ENCODE data around the gene IMPDH1.
A peak's percentile ranks its signal among the peaks of the same experiment; 100 is the strongest.
"Not testable (repeated sequence)": the region's sequence is repeated elsewhere in the genome, so short reads cannot be mapped to it uniquely, and the experiment has no call there.

Gene IMPDH1

GRCh38 chr7:128409596-128410450, at the start of gene IMPDH1:
TSS of gene IMPDH1 (minus strand) at chr7:128409982. CDS start at chr7:128409901, 81 bp downstream.
- H3K27me3 Mint-ChIP-seq = peaks cover 11% of the 10 kb centered on the region
- peaks cover 37% of the 10 kb centered on the region for H3K4me1 Mint-ChIP-seq
- DNase-seq = peak; percentile 76 to 86
- ATAC-seq = peak; percentile 87
- H3K27ac Mint-ChIP-seq = peak within 1 kb of the TSS in 1 of 2 donors; percentile 90
- H3K4me3 Mint-ChIP-seq = peak within 1 kb of the TSS; percentile 88 to 96
- H3K9me3 Mint-ChIP-seq = no peaks in the 10 kb centered on the region

- Mint-ChIP-seq H3K4me1 (peaks cover 51% of the 10 kb centered on the region), H3K4me3 (peak overlapping the region; percentile 64 to 97), H3K27me3 (no peaks in the 10 kb centered on the region), H3K27ac (peak overlapping the region in 1 of 2 donors; percentile 71), H3K9me3 (no peaks in the 10 kb centered on the region)
- DNase-seq (peak; percentile 62 to 77), ATAC-seq (no peak)
These were observed 49.7 kb upstream of the IMPDH1 start for GRCh38 chr7:128459394-128459878.

- Mint-ChIP-seq H3K27me3 (no peaks in the 10 kb centered on the region), H3K4me1 (peaks cover 55% of the 10 kb centered on the region), H3K4me3 (peak overlapping the region; percentile 97 to 99), H3K9me3 (no peaks in the 10 kb centered on the region), H3K27ac (peak overlapping the region; percentile 91 to 94)
- ATAC-seq = peak; percentile 79
- DNase-seq = peak; percentile 43 to 74
These were observed 49.2 kb upstream of the IMPDH1 start for GRCh38 chr7:128458956-128459355.

- not testable (repeated sequence) for H3K27me3 Mint-ChIP-seq, DNase-seq, ATAC-seq, H3K9me3 Mint-ChIP-seq
- Mint-ChIP-seq H3K4me1 (peaks cover 67% of the 10 kb centered on the region), H3K4me3 (peak overlapping the region; percentile 97 to 99), H3K27ac (peak overlapping the region in 1 of 2 donors; percentile 77)
These were observed 47.6 kb upstream of the IMPDH1 start for GRCh38 chr7:128457385-128457784.

- peak; percentile 4 for ATAC-seq
- Mint-ChIP-seq H3K4me3 (peak overlapping the region; percentile 97 to 99), H3K27ac (peak overlapping the region; percentile 90 to 96), H3K4me1 (peaks cover 78% of the 10 kb centered on the region), H3K9me3 (no peaks in the 10 kb centered on the region), H3K27me3 (peaks cover 15% of the 10 kb centered on the region)
- no peak for DNase-seq
These were observed 46.5 kb upstream of the IMPDH1 start for GRCh38 chr7:128456255-128456725.

- ATAC-seq (peak; percentile 83), DNase-seq (peak; percentile 96 to 97)
- Mint-ChIP-seq H3K4me3 (peak within 1 kb of the TSS; percentile 97 to 99), H3K4me1 (peaks cover 84% of the 10 kb centered on the region), H3K27ac (peak within 1 kb of the TSS; percentile 90 to 96), H3K9me3 (no peaks in the 10 kb centered on the region), H3K27me3 (peaks cover 15% of the 10 kb centered on the region)
These were observed 45.9 kb upstream of the IMPDH1 start, which contains the start of gene HILPDA for GRCh38 chr7:128455543-128456254. TSS of gene HILPDA (plus strand) at chr7:128455878. CDS start at chr7:128457269, 1,391 bp downstream.

GRCh38 chr7:128454808-128455542, 45.2 kb upstream of the IMPDH1 start:
- H3K27me3 Mint-ChIP-seq = peaks cover 15% of the 10 kb centered on the region
- H3K4me1 Mint-ChIP-seq = peaks cover 88% of the 10 kb centered on the region
- peak overlapping the region; percentile 90 to 96 for H3K27ac Mint-ChIP-seq
- H3K4me3 Mint-ChIP-seq = peak overlapping the region; percentile 97 to 99
- DNase-seq (no peak), ATAC-seq (no peak)
- no peaks in the 10 kb centered on the region for H3K9me3 Mint-ChIP-seq

GRCh38 chr7:128453836-128454804, 44.3 kb upstream of the IMPDH1 start:
- H3K27me3 Mint-ChIP-seq = peaks cover 15% of the 10 kb centered on the region
- no peaks in the 10 kb centered on the region for H3K9me3 Mint-ChIP-seq
- ATAC-seq (no peak), DNase-seq (no peak)
- H3K4me1 Mint-ChIP-seq = peaks cover 82% of the 10 kb centered on the region
- H3K4me3 Mint-ChIP-seq = peak overlapping the region in 1 of 2 donors; percentile 99
- peak overlapping the region in 1 of 2 donors; percentile 82 for H3K27ac Mint-ChIP-seq

- no peak for ATAC-seq
- H3K4me3 Mint-ChIP-seq = peak overlapping the region in 1 of 2 donors; percentile 45
- no peaks in the 10 kb centered on the region for H3K9me3 Mint-ChIP-seq
- peaks cover 81% of the 10 kb centered on the region for H3K4me1 Mint-ChIP-seq
- H3K27ac Mint-ChIP-seq = no peak overlapping the region
- H3K27me3 Mint-ChIP-seq = peaks cover 15% of the 10 kb centered on the region
- DNase-seq = no peak
These were observed 42.8 kb upstream of the IMPDH1 start for GRCh38 chr7:128452552-128452951.

GRCh38 chr7:128450913-128451312, 41.1 kb upstream of the IMPDH1 start:
- peaks cover 70% of the 10 kb centered on the region for H3K4me1 Mint-ChIP-seq
- H3K27ac Mint-ChIP-seq = no peak overlapping the region
- no peaks in the 10 kb centered on the region for H3K9me3 Mint-ChIP-seq
- H3K27me3 Mint-ChIP-seq = peaks cover 23% of the 10 kb centered on the region
- ATAC-seq (no peak), DNase-seq (no peak)
- H3K4me3 Mint-ChIP-seq = no peak overlapping the region

GRCh38 chr7:128450409-128450808, 40.6 kb upstream of the IMPDH1 start:
- Mint-ChIP-seq H3K27me3 (peaks cover 25% of the 10 kb centered on the region), H3K9me3 (no peaks in the 10 kb centered on the region), H3K4me3 (peak overlapping the region; percentile 21 to 35), H3K27ac (peak overlapping the region in 1 of 2 donors; percentile 73), H3K4me1 (peaks cover 68% of the 10 kb centered on the region)
- ATAC-seq (peak; percentile 65), DNase-seq (peak in 1 of 2 donors; percentile 26)

GRCh38 chr7:128448751-128449302, 39.0 kb upstream of the IMPDH1 start:
- H3K4me3 Mint-ChIP-seq = no peak overlapping the region
- H3K4me1 Mint-ChIP-seq = peaks cover 63% of the 10 kb centered on the region
- no peaks in the 10 kb centered on the region for H3K9me3 Mint-ChIP-seq
- peaks cover 35% of the 10 kb centered on the region for H3K27me3 Mint-ChIP-seq
- no peak overlapping the region for H3K27ac Mint-ChIP-seq
- no peak for ATAC-seq
- no peak for DNase-seq

- Mint-ChIP-seq H3K4me3 (peak overlapping the region in 1 of 2 donors; percentile 58), H3K27ac (no peak overlapping the region), H3K9me3 (no peaks in the 10 kb centered on the region), H3K27me3 (peaks cover 35% of the 10 kb centered on the region), H3K4me1 (peaks cover 60% of the 10 kb centered on the region)
- DNase-seq (peak in 1 of 2 donors; percentile 14), ATAC-seq (peak; percentile 66)
These were observed 38.3 kb upstream of the IMPDH1 start for GRCh38 chr7:128447941-128448564.
